Mammary epithelial cell (primary cell): ENCODE results near the gene SGIP1.

Experiments
- CTCF ChIP-seq, 2 donors: IDR thresholded peaks in 1 of 2; conservative IDR thresholded peaks in 1 of 2; 2 replicates each; pipeline ENCODE4 v1.5.1; 2011 to 2012; ENCODE audit warnings: inconsistent platforms in 2 of 2, low read length in 2 of 2, mild to moderate bottlenecking in 2 of 2, control low read depth in 1 of 2, low read depth in 1 of 2; ENCODE audit not compliant: insufficient read depth in 1 of 2; ENCODE audit errors: extremely low read depth in 1 of 2
- EZH2 ChIP-seq: IDR thresholded peaks from 2 replicates; pipeline ENCODE4 v1.6.1; 2012; ENCODE audit warnings: low read length, inconsistent platforms, borderline replicate concordance

DNA sequence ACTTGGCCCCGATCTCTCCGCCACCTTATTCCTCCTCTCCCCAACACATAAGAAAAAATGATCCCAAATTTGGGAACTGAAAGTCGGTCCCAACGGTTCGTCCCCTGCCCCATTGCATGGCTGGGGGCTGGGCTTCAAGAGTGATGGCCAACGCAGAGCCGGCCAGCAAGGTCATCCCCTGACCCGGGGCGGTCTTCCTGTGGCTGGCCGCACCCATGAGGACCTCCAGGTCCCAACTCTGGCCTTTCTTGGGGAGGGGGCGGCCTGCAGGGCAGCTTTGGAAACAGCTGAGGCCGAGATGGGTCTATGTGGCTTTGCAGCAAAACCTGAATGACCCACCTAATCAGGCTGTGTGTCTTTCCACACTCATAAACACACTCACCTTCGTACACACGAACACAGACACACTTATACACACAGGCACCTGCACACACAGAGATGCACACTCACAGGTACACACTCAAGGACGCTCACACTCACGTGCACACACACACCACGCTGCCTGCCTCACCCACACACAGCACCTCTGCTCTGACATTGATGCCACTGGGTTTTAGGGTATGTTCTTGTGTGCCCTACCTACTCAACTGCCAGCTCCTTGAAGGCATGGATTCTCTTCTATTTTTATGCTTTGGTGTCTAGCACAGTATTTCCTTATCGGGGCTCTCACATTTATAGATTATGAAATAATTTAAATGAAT lies 218.9 kb downstream of the SGIP1 start:
- no peak for TF ChIP-seq CTCF (conservative IDR thresholded peaks at IDR 0.05 in 1 of 2, IDR thresholded peaks at IDR 0.05 in 1 of 2; ENCODE audit: extremely low read depth in 1 of 2, insufficient read depth in 1 of 2, low read depth in 1 of 2, low read length in 2 of 2)
- no peak for TF ChIP-seq EZH2
